H9 (cell line): ENCODE measurements around the gene CPT2. TPM values are rescaled to one million over a fixed set of nuclear protein-coding genes. Genes with fewer than 3 reads are reported as not detected.
"Not testable (repeated sequence)": the region's sequence is repeated elsewhere in the genome, so short reads cannot be mapped to it uniquely, and the experiment has no call there.

ENCODE experiments used
- DNase-seq: peaks from one replicate; pipeline ENCODE4 v3.0.0-alpha.2; 2017
- H2AFZ ChIP-seq: one replicate; pipeline ENCODE4 v1.6.1; 2013; ENCODE audit warnings: mild to moderate bottlenecking, low read length, control low read depth, moderate library complexity
- H2AK5ac ChIP-seq: 2 replicates; pipeline ENCODE4 v1.6.1; 2013; ENCODE audit warnings: low read length, control low read depth, mixed read lengths; ENCODE audit not compliant: insufficient read length
- H2BK120ac ChIP-seq: one replicate; pipeline ENCODE4 v1.6.1; 2013; ENCODE audit warnings: low read depth, mild to moderate bottlenecking, low read length, control low read depth, inconsistent platforms; ENCODE audit not compliant: poor library complexity, severe bottlenecking
- H2BK12ac ChIP-seq: 2 replicates; pipeline ENCODE4 v1.6.1; 2013; ENCODE audit warnings: low read length, control low read depth, mixed read lengths, low read depth; ENCODE audit not compliant: insufficient read length
- H2BK15ac ChIP-seq: 2 replicates; pipeline ENCODE4 v1.6.1; 2013; ENCODE audit warnings: low read depth, low read length, control low read depth
- H2BK20ac ChIP-seq: one replicate; pipeline ENCODE4 v1.6.1; 2013; ENCODE audit warnings: low read depth, mild to moderate bottlenecking, low read length, control low read depth, inconsistent platforms; ENCODE audit not compliant: poor library complexity, severe bottlenecking
- H2BK5ac ChIP-seq: 2 replicates; pipeline ENCODE4 v1.6.1; 2013; ENCODE audit warnings: low read length, control low read depth, mixed read lengths; ENCODE audit not compliant: insufficient read length
- H3K14ac ChIP-seq: 2 replicates; pipeline ENCODE4 v1.6.1; 2013; ENCODE audit warnings: low read length, control low read depth; ENCODE audit not compliant: insufficient read depth
- H3K18ac ChIP-seq: 2 replicates; pipeline ENCODE4 v1.6.1; 2013; ENCODE audit warnings: low read depth, mild to moderate bottlenecking, mixed read lengths, low read length, control low read depth; ENCODE audit not compliant: insufficient read length
- H3K23ac ChIP-seq: 2 replicates; pipeline ENCODE4 v1.6.1; 2013; ENCODE audit warnings: low read length, control low read depth, mixed read lengths, low read depth; ENCODE audit not compliant: insufficient read length
- H3K23me2 ChIP-seq: 2 replicates; pipeline ENCODE4 v1.6.1; 2013; ENCODE audit warnings: low read depth, mild to moderate bottlenecking, mixed read lengths, low read length, control low read depth; ENCODE audit not compliant: insufficient read length, poor library complexity, severe bottlenecking
- H3K27ac ChIP-seq: 2 replicates; pipeline ENCODE4 v1.5.1; 2013; ENCODE audit warnings: low read length, control low read depth, mixed read lengths, low read depth; ENCODE audit not compliant: insufficient read length
- H3K27me3 ChIP-seq: 2 replicates; pipeline ENCODE4 v1.6.1; 2013; ENCODE audit warnings: low read length, control low read depth, inconsistent platforms; ENCODE audit not compliant: insufficient read depth
- H3K4ac ChIP-seq: 2 replicates; pipeline ENCODE4 v1.6.1; 2013; ENCODE audit warnings: low read depth, mild to moderate bottlenecking, control low read depth, inconsistent platforms, low read length, moderate library complexity
- H3K4me1 ChIP-seq: 2 replicates; pipeline ENCODE4 v1.6.1; 2013; ENCODE audit warnings: low read length, control low read depth, inconsistent platforms; ENCODE audit not compliant: insufficient read depth
- H3K4me2 ChIP-seq: 2 replicates; pipeline ENCODE4 v1.6.1; 2013; ENCODE audit warnings: low read length, control low read depth, mixed read lengths; ENCODE audit not compliant: insufficient read length, insufficient read depth
- H3K56ac ChIP-seq: 2 replicates; pipeline ENCODE4 v1.6.1; 2013; ENCODE audit warnings: low read depth, mild to moderate bottlenecking, mixed read lengths, low read length, control low read depth; ENCODE audit not compliant: insufficient read length
- H3K79me1 ChIP-seq: 2 replicates; pipeline ENCODE4 v1.6.1; 2013; ENCODE audit warnings: low read depth, mild to moderate bottlenecking, moderate library complexity, low read length, control low read depth, inconsistent platforms; ENCODE audit not compliant: insufficient read depth, poor library complexity, severe bottlenecking
- H3K79me2 ChIP-seq: 2 replicates; pipeline ENCODE4 v1.6.1; 2013; ENCODE audit warnings: low read length, control low read depth, inconsistent platforms; ENCODE audit not compliant: insufficient read depth
- H3K9ac ChIP-seq: 2 replicates; pipeline ENCODE4 v1.6.1; 2013; ENCODE audit warnings: low read length, control low read depth, mixed read lengths; ENCODE audit not compliant: insufficient read length; ENCODE audit errors: extremely low read depth
- H3K9me3 ChIP-seq: one replicate; pipeline ENCODE4 v1.6.1; 2013; ENCODE audit warnings: low read depth, low read length, inconsistent platforms; ENCODE audit not compliant: control insufficient read depth
- H3T11ph ChIP-seq: one replicate; pipeline ENCODE4 v1.6.1; 2013; ENCODE audit warnings: mild to moderate bottlenecking, low read length, control low read depth, inconsistent platforms
- H4K20me1 ChIP-seq: one replicate; pipeline ENCODE4 v1.6.1; 2013; ENCODE audit not compliant: control insufficient read depth, insufficient read length, insufficient read depth
- H4K5ac ChIP-seq: 2 replicates; pipeline ENCODE4 v1.6.1; 2013; ENCODE audit warnings: low read depth, mild to moderate bottlenecking, mixed read lengths, low read length, control low read depth; ENCODE audit not compliant: insufficient read length
- H4K8ac ChIP-seq: replicated peaks from 2 replicates; pipeline ENCODE4 v1.6.1; 2013; ENCODE audit warnings: low read length, control low read depth, mixed read lengths, low read depth; ENCODE audit not compliant: insufficient read length
- H4K91ac ChIP-seq: 2 replicates; pipeline ENCODE4 v1.6.1; 2013; ENCODE audit warnings: low read depth, mild to moderate bottlenecking, moderate library complexity, mixed read lengths, low read length, control low read depth; ENCODE audit not compliant: insufficient read length
- H3K27ac Mint-ChIP-seq, 3 experiments: 2 replicates in 2 of 3; 3 replicates in 1 of 3; pipeline ENCODE4 v1.8.0; 2020 to 2021; ENCODE audit warnings: mixed read lengths in 3 of 3, mild to moderate bottlenecking in 1 of 3, moderate library complexity in 1 of 3
- H3K27me3 Mint-ChIP-seq: 2 replicates; pipeline ENCODE4 v1.8.0; 2021; ENCODE audit warnings: low read depth, mild to moderate bottlenecking, moderate library complexity, mixed read lengths
- H3K36me3 Mint-ChIP-seq, 3 experiments: 2 replicates in 2 of 3; 3 replicates in 1 of 3; pipeline ENCODE4 v1.8.0; 2020 to 2021; ENCODE audit warnings: low read depth in 3 of 3, mixed read lengths in 3 of 3; ENCODE audit not compliant: insufficient read depth in 1 of 3
- H3K4me1 Mint-ChIP-seq, 2 experiments: 2 replicates each; pipeline ENCODE4 v1.8.0; 2020; ENCODE audit warnings: mixed read lengths in 2 of 2
- H3K4me3 Mint-ChIP-seq, 2 experiments: 2 replicates in 1 of 2; 3 replicates in 1 of 2; pipeline ENCODE4 v1.8.0; 2020 to 2021; ENCODE audit warnings: mild to moderate bottlenecking in 2 of 2, mixed read lengths in 2 of 2, moderate library complexity in 1 of 2
- H3K9me3 Mint-ChIP-seq, 2 experiments: 2 replicates in 1 of 2; 3 replicates in 1 of 2; pipeline ENCODE4 v1.8.0; 2020; ENCODE audit warnings: mild to moderate bottlenecking in 2 of 2, mixed read lengths in 2 of 2, moderate library complexity in 1 of 2
- WGBS: extraction: QIAGEN DNeasy Blood & Tissue Kit; methylation state at CpG from one replicate; pipeline ENCODE4 v1.1.7; 2013; ENCODE audit warnings: missing lambda C conversion rate, low lambda C conversion rate, mixed read lengths; ENCODE audit not compliant: insufficient read length; ENCODE audit errors: extremely low coverage; 5-methylcytosine and 5-hydroxymethylcytosine counted together
- total RNA-seq: library from RNA; stranded (reverse); gene quantifications from 2 replicates; pipeline ENCODE4 v1.2.1, GENCODE V29; 2021
- TF ChIP-seq, protein P1 (sequence below): fragments of 200-600 bp; sonication (generic); conservative IDR thresholded peaks from 3 replicates; pipeline ENCODE4 v1.8.0; 2021; ENCODE audit warnings: antibody characterized with exemption, mild to moderate bottlenecking

CPT2 gene
- total RNA-seq, 1 experiment from 2014 or later: 33.2 TPM

DNA sequence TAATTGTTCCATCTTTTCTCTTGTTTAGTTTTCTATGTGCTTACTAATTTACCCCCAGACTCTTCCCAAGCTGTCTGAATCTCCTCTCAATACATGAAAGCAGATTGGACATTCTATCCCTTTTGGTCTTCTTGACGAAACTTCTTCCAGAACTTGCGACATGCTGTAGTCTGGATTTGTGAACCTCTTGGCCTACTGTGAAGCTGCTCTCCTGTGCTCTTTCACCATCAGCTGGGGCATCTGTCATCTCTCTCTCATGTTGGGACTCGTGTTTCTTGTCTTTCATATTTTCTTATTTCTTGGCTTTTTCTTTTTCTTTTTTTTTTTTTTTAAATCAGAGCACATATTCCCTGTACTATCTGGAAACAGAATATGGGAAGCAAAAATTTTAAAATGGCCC is 6.8 kb downstream of the CPT2 start:
- Histone ChIP-seq H4K20me1 (no peaks in the 10 kb centered on the region), H2BK5ac (no peak overlapping the region), H3K4me1 (no peaks in the 10 kb centered on the region), H4K8ac (no peak overlapping the region), H3K79me2 (no peaks in the 10 kb centered on the region), H3K4me2 (no peak overlapping the region), H2AFZ (no peak overlapping the region), H3K14ac (no peak overlapping the region), H3K27ac (no peak overlapping the region), H3K27me3 (no peaks in the 10 kb centered on the region), H3K18ac (no peak overlapping the region), H3K23ac (no peak overlapping the region), H2AK5ac (no peak overlapping the region), H2BK12ac (no peak overlapping the region), H2BK20ac (no peak overlapping the region), H3K4ac (no peak overlapping the region), H3K79me1 (no peaks in the 10 kb centered on the region), H3K23me2 (no peaks in the 10 kb centered on the region), H2BK120ac (no peak overlapping the region), H3K9ac (no peak overlapping the region), H3T11ph (no peak overlapping the region), H2BK15ac (no peak overlapping the region), H3K56ac (no peak overlapping the region), H4K5ac (no peak overlapping the region), H3K9me3 (peaks cover 26% of the 10 kb centered on the region), H4K91ac (no peak overlapping the region)
- peaks cover 1% of the 10 kb centered on the region; the same call in 1 of the 2 replicates for H3K27me3 Mint-ChIP-seq
- H3K4me1 Mint-ChIP-seq: no peaks in the 10 kb centered on the region; a peak in 2 of 4 replicates
- no peak overlapping the region for H3K27ac Mint-ChIP-seq
- no peak for DNase-seq
- H3K9me3 Mint-ChIP-seq: peaks cover 38 to 39% of the 10 kb centered on the region in 2 experiments
- peaks cover 59 to 76% (median 71%) of the 10 kb centered on the region in 3 experiments for H3K36me3 Mint-ChIP-seq
- TF ChIP-seq, protein P1, sequence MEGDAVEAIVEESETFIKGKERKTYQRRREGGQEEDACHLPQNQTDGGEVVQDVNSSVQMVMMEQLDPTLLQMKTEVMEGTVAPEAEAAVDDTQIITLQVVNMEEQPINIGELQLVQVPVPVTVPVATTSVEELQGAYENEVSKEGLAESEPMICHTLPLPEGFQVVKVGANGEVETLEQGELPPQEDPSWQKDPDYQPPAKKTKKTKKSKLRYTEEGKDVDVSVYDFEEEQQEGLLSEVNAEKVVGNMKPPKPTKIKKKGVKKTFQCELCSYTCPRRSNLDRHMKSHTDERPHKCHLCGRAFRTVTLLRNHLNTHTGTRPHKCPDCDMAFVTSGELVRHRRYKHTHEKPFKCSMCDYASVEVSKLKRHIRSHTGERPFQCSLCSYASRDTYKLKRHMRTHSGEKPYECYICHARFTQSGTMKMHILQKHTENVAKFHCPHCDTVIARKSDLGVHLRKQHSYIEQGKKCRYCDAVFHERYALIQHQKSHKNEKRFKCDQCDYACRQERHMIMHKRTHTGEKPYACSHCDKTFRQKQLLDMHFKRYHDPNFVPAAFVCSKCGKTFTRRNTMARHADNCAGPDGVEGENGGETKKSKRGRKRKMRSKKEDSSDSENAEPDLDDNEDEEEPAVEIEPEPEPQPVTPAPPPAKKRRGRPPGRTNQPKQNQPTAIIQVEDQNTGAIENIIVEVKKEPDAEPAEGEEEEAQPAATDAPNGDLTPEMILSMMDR: no peak
- WGBS: no CpG with 5 or more reads among the region's 3 CpGs
- H3K4me3 Mint-ChIP-seq: no peak overlapping the region

DNA sequence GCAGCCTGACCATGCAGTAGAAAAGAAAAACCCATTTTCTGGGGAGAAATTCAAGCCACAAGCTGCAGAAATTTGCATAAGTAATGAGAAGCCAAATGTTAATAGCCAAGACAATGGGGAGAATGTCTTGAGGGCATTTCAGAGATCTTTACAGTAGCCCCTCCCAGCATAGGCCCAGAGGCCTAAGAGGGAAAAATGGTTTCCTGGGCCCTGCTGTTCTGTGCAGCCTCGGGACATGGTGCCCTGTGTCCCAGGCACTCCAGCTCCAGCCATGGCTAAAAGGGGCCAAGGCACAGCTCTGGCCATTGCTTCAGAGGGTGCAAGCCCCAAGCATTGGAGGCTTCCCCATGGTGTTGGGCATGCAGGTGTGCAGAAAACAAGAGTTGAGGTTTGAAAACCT is 8.9 kb downstream of the CPT2 start:
- not testable (repeated sequence) for H3K27me3 Mint-ChIP-seq, H3K4me3 Mint-ChIP-seq

More for the DNA sequence above, 8.9 kb downstream of the CPT2 start:
- H3K9ac ChIP-seq, H3K23ac ChIP-seq, H3K4me2 ChIP-seq, H3K4ac ChIP-seq, H2BK5ac ChIP-seq, H3K27ac Mint-ChIP-seq, H3K14ac ChIP-seq, H3T11ph ChIP-seq, H3K56ac ChIP-seq, H3K79me1 ChIP-seq, H4K8ac ChIP-seq, H3K4me1 ChIP-seq, H3K79me2 ChIP-seq, H3K27me3 ChIP-seq, H2BK20ac ChIP-seq, H2BK15ac ChIP-seq, H2AK5ac ChIP-seq, DNase-seq, H2AFZ ChIP-seq, H4K5ac ChIP-seq, H3K27ac ChIP-seq, H3K23me2 ChIP-seq, H3K18ac ChIP-seq, H2BK12ac ChIP-seq, H4K91ac ChIP-seq, H3K4me1 Mint-ChIP-seq, H2BK120ac ChIP-seq, H4K20me1 ChIP-seq: not testable (repeated sequence)
- peaks cover 74 to 96% (median 90%) of the 10 kb centered on the region in 3 experiments for H3K36me3 Mint-ChIP-seq
- H3K9me3 Mint-ChIP-seq: peaks cover 38 to 39% of the 10 kb centered on the region in 2 experiments
- WGBS: no CpG with 5 or more reads among the region's 1 CpG
- H3K9me3 ChIP-seq: peaks cover 26% of the 10 kb centered on the region
